ENCODE measurements around the gene APOBEC3A.

DNA sequence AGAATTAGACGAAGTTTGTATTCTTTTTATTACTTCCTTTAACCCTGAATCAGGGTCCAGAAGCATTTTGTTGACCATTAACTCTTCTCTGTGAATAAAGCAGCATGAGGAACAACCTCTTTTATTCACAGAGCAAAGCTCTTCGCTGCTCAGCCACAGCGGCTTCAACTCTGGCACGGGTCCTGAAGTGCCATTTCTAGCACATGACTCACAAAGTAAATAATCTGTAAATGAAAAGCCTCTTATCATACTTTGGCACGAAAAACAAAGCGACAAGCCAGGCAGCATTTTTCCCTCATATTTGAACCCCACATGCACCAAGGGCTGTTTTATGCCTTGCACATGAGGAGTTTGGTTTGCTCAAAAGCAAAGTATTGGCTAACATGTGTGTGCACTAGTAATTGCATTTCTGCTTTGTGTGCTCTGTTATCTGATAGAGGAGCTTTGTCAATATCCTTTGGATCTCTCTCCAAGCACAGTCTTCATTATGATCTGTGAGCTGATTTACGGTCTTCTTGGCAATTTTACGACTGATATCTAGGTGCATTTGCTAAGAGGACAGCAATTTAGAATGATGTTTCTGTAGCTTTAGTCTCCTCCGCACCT is 33.0 kb upstream of the APOBEC3A start:
- TF ChIP-seq, protein P1, sequence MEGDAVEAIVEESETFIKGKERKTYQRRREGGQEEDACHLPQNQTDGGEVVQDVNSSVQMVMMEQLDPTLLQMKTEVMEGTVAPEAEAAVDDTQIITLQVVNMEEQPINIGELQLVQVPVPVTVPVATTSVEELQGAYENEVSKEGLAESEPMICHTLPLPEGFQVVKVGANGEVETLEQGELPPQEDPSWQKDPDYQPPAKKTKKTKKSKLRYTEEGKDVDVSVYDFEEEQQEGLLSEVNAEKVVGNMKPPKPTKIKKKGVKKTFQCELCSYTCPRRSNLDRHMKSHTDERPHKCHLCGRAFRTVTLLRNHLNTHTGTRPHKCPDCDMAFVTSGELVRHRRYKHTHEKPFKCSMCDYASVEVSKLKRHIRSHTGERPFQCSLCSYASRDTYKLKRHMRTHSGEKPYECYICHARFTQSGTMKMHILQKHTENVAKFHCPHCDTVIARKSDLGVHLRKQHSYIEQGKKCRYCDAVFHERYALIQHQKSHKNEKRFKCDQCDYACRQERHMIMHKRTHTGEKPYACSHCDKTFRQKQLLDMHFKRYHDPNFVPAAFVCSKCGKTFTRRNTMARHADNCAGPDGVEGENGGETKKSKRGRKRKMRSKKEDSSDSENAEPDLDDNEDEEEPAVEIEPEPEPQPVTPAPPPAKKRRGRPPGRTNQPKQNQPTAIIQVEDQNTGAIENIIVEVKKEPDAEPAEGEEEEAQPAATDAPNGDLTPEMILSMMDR (IDR thresholded peaks at IDR 0.05) = no peak
- peak in 1 of 2 donors; percentile 77 for TF ChIP-seq POLR2AphosphoS5 (IDR thresholded peaks at IDR 0.05; ENCODE audit: insufficient read depth in 1 of 2, low read depth in 1 of 2)

All from vagina (tissue), 2 donors.